Stimulated activated CD4-positive, alpha-beta T cell treated with anti-CD3 and anti-CD28 coated beads, Interleukin-1b, Interleukin-23, amount 100 ng/mL, for 24 hours (primary cell): ENCODE measurements around the gene TUBGCP3.
"Not testable (repeated sequence)": the region's sequence is repeated elsewhere in the genome, so short reads cannot be mapped to it uniquely, and the experiment has no call there.

Source experiments
- DNase-seq, 4 experiments: peaks; one replicate each; pipeline ENCODE4 v3.0.0-alpha.2; 2020; ENCODE audit warnings: low read depth in 4 of 4, low spot score in 1 of 4

Gene TUBGCP3, protein sequence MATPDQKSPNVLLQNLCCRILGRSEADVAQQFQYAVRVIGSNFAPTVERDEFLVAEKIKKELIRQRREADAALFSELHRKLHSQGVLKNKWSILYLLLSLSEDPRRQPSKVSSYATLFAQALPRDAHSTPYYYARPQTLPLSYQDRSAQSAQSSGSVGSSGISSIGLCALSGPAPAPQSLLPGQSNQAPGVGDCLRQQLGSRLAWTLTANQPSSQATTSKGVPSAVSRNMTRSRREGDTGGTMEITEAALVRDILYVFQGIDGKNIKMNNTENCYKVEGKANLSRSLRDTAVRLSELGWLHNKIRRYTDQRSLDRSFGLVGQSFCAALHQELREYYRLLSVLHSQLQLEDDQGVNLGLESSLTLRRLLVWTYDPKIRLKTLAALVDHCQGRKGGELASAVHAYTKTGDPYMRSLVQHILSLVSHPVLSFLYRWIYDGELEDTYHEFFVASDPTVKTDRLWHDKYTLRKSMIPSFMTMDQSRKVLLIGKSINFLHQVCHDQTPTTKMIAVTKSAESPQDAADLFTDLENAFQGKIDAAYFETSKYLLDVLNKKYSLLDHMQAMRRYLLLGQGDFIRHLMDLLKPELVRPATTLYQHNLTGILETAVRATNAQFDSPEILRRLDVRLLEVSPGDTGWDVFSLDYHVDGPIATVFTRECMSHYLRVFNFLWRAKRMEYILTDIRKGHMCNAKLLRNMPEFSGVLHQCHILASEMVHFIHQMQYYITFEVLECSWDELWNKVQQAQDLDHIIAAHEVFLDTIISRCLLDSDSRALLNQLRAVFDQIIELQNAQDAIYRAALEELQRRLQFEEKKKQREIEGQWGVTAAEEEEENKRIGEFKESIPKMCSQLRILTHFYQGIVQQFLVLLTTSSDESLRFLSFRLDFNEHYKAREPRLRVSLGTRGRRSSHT

DNA sequence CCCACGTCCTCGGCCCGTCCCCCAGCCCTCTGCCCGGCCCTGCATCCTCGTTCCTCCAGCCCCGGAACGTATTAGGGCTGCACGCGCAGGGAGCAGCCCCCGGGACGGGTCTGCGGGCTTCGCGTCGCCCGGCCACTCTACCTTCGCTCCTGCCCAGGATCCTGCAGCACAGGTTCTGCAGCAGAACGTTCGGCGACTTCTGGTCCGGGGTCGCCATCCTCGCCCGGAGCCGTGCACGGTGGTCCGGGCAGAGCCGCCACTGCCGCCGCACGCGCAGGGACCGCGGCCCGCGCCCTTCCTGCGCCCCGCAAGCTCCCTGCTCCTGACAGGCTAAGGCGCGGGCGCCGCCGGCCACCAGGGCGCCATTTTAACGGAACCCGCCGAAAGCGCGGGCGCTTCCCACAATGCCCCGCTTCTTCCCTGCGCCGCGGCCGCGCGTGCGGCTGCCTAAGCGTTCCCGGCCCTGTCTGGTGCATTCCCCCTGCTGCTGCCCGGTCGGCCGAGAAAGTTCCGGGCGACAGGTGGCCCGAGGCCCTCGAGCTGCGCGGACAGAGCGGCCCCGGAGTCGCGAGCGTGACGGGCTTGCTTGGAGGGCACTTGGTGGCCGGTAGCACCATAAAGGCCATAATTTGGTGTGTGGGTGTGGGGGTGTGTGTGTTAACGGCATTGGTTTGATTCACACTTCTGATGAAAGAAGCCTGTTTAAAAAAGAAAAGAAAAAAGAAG is at the start of gene TUBGCP3:
Gene TUBGCP3, minus strand, starts transcription at position 390 of the 726 bp plus-strand sequence. Its CDS starts 173 bp downstream, at position 217.
- peak; percentile 42 to 75 (median 70) for DNase-seq

DNA sequence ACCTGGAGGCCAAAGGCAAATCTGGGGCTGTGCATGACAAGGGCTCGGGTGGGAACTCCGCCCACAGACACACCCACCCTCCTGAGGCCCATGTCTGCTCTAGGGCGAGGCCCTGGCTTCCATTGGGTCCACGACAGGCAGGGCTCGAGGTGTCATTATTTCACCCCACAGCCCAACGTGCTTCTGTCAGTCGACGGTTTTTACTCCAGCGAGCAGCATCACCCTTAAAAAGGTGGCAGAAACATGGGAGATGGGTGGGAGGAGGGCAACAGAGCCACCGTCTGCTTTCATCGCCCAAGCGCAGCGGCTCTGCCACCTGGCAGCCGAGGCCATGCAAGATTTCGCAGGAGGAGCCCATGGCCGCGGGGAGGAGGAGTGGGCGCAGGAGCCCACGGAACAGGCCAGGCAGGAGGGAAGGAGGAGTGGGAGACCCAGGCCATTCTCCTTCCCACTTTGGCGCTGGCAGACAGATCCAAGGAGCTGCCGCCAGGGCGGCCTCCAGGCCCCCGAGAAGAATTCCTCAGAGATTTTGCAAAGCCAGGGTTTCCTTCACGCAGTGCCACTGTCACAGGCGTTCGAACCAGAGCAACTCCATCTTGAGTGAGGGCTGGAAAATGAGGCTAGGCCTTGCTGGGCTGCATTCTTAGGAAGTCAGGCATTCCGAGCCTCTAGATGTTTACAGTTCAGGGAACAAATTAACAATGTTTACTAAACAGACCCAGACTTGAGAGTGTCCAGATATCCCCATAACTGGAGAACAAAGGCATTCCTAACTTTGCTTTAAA is 49.3 kb upstream of the TUBGCP3 start:
- no peak for DNase-seq

DNA sequence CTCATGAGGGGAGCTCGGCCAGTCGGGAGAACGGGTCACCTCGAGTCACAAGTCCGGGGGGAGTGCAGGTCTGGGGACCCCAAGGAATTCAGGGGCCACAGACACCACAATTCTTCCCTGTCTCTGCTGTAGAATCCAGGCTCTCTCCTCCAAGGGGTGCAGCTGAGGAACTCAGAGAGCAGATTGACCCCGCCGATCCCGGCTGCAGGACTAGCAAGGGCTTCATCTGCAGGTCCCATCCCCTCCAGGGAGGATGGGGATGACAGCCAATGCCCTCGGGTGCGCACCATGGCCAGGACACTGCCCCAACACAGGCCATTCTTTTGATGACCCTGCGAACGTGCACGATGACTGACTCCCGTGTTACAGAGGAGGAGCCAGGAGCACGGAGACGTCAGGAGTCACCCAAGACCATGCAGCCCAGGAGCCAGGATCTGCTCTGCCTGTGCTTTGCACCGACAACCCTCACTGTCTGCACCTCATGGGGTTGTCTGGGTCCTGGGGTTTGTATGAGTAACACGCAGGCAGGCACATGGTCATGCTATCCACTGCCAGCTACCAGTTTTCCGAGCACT is 48.5 kb upstream of the TUBGCP3 start:
- DNase-seq: no peak

DNA sequence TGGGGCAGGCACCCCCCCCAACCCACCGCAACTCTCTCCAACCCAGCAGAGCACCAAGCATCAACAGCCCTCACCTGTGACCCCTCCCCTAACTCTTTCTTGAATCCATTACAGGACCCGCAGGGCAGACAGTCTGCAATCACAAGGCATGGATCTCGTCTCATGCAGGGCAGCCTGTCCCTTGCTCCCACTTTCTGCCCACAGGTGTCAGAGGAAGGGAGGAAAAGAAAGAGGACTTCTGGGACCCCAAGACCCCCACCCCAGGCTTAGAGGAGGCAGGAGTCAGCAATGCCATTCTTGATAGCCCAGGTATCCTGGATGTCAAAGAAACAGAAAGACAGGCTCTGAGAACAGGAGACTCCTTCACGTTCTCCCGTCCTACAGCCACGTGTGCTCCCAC is 47.4 kb upstream of the TUBGCP3 start:
- DNase-seq: no peak

DNA sequence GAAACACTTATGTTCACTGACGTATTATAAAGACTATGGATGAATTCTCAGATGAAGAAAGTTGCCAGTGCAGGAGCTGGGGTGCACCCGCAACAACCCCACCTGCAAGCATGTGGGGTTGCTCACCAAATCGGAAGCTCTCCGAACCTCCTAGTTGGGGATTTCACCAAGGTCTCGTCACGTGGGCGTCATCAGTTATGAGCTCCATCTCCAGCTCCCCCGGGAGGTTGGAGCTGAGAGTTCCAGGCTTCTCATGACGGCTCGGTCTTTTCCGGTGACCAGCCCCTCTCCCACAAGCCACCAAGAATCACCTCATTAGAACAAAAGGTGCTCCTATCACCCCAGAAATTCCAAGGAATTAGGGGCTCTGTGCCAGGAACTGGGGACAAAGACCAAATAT is 46.1 kb upstream of the TUBGCP3 start:
- no peak for DNase-seq

DNA sequence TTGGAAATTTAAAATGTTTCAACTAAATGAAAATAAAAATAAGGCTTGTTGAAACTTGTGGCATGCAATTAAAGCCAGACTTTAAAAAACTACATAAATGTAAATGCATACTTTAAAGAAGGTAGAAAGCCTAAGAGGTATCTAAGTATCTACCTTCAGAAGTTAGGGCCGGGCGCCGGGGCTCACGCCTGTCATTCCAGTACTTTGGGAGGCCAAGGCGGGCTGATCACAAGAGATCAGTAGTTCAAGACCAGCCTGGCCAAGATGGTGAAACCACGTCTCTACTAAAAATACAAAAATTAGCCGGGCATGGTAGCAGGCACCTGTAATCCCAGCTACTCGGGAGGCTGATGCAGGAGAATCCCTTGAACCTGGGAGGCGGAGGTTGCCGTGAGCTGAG is 42.3 kb upstream of the TUBGCP3 start:
- not testable (repeated sequence) for DNase-seq

DNA sequence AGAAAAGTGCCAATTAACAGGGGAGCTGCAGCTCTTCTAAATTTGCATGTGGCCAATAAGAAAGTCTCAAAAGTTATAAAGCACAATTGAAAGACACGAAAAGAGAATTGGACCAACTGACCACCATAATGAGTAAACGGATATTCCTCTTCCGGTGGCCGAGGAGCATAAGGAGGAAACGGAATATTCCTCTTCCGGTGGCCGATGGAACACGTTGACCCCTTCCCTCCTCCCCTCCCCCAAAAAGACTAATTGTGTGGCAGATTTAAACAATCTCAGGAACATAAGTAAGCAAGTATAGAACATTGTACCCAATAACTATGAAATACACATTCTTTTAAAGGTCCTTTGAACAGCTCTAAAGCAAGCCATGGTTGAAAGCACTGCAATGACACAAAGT is 41.2 kb upstream of the TUBGCP3 start:
- DNase-seq: no peak

DNA sequence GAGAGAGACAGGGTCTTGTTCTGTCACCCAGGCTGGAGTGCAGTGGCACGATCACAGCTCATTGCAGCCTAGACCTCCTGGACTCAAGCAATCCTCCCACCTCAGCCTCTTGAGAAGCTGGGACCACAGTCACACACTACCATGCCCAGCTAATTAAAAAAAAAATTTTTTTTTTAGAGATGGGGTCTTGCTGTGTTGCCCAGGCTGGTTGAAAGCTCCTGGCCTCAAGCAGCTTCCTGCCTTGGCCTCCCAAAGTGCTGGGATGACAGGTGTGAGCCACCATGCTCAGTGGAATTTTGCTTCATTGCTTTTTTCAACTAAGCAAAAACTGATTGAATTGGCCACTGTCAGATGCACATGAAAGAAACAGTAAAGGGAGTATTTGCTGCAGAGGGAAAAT is 39.7 kb upstream of the TUBGCP3 start:
- not testable (repeated sequence) for DNase-seq

DNA sequence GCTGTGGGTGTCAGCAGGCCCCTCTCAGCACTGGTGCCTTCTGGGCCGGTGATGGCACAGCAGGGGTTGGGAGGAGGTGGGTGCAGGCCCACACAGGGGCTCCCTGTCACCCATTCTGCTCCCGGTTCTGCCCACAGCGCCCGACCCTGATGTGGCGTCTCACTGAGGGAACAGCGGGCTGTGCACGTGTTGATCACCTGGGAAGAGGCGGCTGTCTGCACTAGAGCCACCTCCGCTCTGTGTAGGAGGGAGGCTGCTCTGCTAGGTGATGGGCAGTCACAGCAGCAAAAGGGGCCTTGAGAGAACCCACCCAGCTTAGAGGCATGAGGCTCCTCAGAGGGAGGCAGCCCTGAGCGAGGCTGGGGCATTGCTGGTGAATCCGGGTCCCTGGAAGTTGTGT is 39.2 kb upstream of the TUBGCP3 start:
- DNase-seq: no peak

DNA sequence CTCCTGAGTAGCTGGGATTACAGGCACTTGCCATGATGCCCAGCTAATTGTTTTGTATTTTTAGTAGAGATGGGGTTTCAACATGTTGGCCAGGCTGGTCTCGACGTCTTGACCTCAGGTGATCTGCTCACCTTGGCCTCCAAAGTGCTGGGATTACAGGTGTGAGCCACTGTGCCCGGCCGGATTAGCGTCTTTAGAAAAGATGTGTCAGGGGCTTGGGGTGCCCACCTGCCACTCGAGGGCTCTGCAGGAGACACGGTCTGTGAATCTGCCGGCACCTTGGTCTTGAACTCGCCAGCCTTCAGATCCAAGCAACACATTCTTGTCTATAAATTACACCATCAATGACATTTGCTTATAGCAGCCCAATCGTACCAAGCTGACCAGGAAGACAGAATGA is 38.8 kb upstream of the TUBGCP3 start:
- no peak for DNase-seq

DNA sequence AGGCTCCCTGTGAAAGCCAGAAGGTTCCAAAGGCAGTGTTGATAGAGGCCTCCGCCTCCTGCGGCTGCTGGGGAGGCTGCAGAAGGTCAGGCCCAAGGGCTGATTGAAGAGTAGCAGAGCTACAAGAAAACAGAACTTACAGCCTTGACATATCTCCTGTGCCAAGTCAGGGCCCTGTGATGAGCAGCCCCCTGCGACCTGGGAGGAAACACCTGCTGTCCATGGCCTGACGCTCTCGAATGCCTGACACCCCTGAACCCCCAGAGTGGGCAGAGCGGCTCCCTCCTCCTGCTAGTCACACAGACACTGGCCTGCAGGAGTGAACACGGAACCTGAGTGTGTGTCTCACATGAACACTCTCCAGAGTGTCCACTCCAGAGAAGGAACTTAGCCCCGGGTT is 38.2 kb upstream of the TUBGCP3 start:
- no peak for DNase-seq

DNA sequence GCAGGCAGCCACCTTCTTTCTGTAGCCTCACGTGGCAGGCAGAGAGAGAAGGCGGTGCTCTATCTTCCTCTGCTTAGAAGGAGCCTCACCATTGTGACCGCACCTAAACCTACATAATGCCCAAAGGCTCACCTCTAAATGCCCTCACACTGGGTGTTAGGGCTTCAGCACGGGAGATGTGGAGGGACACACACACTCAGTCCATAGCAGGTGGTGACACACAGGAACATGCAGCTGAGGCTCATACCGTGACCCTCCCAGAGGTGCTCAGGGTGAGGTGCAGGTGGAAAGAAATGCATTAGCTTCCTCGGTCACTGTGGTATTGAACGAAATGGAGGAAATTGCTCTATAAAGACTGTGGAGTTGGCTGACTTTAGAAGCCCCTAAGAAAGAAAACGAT is 37.7 kb upstream of the TUBGCP3 start:
- DNase-seq: no peak

DNA sequence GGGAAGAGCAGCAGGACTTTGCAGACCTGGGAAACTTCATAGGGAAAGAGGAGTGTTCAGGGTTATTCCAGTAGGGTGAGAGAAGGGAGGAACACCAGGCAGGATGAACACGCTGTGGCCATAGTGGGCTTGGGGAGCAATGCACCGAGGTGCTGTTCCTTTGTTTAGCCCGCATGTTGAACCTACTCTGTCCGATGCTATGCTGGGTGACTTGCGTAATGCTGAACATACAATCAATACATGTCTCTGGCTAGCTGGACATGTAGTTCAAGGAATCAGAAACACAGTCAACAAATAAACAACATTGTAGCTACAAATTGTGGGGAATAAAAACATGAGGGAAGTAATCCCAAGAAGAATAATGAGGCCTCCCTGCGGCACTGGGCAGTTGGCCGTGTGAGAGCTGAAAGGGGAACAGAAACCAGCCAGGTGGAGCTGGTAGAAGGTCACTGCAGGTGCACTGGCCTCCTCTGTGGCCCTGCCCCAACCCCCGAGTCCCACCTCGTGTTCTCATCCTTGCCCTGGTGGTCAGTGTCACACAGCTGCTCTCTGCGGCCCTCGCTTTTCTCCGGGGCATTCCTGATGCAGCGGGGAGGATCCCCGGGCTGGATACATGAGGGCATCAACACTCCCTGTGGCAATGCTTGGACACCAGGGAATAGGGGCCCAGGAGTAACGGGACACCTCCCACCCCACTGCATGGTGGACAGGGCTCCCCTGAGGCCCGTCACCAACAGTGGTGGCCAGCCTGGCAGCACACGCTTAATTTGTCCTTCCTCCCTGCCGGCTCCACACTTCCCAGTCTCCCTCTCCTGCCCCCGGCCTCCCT is 36.9 kb upstream of the TUBGCP3 start:
- DNase-seq: no peak

DNA sequence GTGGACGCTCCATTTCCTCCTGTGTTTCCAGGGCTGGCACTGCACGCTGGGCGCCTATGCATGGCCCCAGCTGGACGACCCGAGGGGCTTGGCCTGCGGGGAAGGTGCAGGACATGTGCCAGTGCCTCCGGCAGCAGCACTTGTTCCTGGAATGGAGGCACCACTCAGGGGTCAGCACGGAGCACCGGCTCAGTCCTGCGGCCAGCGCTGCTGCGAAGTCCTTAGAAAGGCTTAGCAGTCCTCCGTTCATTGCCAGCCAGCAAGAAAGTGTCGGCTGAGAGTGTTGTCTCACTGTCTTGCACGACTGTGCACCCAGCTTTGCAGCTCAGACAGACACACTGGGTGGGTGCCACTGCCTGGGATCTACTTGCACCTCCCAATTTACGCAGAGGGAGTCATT is 36.1 kb upstream of the TUBGCP3 start:
- no peak for DNase-seq

DNA sequence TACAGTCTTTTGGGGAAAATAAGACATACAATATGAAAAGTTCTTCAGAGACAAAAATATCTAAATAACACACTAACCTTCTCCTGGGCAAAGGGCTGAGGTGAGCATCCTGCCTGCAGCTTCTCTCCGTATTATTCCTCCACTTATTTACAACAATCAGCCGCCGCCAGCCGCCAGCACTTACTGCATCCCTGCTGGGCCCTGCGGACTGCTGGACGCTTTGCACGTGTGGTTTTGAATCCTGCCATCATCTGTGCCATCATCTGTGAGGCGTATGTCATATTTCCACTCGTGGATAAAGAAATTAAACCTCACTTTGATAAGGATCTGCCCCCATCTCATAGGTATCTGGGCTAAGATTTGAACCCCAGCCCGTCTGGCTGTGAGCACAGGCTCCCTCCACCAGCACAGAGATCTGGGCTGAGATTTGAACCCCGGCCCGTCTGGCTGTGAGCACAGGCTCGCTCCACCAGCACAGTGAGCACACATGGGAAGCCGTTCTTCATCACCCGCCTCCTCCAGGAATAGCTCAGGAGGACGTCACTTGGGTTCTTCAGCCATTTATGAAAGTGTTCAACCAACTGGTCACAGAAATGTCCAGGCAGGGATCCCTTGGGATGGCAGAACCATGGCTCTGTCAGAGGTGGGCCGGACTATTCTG is 35.2 kb upstream of the TUBGCP3 start:
- DNase-seq: no peak

DNA sequence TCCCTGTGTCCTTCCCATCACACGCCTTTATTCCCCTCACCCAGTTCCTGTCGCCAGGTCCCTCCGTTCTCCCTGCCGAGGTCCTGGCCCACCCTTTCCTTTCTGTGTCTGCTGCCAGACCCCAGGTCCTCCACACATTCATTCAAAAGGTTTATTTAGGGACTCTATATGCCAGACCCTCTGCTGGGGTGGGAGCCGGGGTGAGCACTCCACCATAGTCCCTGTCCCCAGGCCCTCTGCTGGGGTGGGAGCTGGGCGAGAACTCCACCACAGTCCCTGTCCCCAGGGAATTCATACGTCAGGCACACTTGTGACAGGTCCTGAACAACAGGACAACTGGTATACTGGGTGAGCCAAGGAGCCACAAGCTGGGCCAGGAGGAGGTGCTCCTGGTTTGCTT is 34.4 kb upstream of the TUBGCP3 start:
- no peak for DNase-seq

DNA sequence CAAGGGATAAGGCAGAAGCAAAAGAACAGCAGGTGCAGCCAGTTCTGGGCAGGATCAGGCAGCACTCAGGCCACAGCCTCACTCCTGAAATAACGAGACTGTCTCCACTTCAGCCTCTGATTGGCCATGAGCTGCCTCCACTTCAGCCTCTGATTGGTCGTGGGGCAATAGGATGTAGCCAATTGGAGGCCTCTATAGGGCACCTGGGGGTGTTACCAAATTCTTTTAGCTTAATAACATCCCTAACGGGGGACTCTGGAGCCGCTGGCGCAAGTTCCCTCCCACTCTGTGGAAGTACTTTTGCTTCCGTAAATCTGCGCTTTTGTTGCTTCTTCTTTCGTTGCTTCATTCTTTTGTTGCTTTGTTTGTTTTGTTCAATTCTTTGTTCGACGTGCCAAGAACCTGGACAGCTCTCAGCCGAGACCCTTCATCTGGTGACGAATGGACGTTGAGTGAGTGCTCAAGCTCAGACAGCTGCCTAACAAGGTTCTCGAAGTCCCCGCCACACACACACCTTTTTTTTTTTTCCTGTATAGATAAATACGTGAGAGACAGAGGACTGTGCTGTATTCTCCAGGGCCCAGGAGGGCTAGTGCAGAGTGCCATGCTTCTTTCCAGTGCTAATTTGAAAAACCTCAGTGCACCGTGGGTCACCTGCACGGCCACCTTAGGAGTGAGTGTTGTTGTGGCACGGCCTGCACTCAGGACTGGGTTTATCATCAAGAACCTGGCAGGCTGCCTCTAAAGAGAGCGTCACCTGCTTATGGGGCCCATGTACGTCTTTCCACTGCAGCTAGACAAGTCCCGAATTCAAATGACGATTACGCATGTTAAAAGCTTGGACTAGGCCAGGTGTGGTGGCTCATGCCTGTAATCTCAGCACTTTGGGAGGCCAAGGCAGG is 32.0 kb upstream of the TUBGCP3 start:
- DNase-seq: no peak

DNA sequence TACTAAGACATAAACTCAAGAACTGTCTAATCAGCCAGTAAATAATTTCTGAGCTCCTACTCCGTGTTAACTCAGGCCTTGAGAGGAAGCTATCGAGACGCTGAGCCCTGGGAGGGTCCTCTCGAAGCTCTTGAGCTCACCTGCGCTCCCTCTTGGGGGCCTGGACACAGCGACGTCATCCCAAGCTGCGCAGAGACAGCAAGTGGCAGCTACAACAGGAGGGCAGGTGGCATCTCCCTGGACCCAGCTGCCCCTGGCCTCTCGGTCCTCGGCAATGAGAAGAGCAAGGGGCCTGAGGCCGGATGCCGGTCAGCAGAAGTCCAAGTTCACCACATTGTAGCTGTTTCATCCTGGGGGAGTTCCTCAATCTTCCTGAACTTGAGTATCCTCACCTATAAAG is 30.5 kb upstream of the TUBGCP3 start:
- DNase-seq: no peak
